GM23248 (cell line): ENCODE data around the gene EBLN2. TPM values are rescaled to one million over a fixed set of nuclear protein-coding genes. Genes with fewer than 3 reads are reported as not detected.
"Not testable (repeated sequence)": the region's sequence is repeated elsewhere in the genome, so short reads cannot be mapped to it uniquely, and the experiment has no call there.

Source experiments
- DNase-seq: peaks from one replicate; pipeline ENCODE4 v3.0.0-alpha.2; 2015
- H2AFZ ChIP-seq: fragments of 200-600 bp; sonication (generic); 2 replicates; pipeline ENCODE4 v1.6.1; 2016; ENCODE audit warnings: antibody characterized with exemption
- H3F3A ChIP-seq: fragments of 200-600 bp; sonication (generic); 2 replicates; pipeline ENCODE4 v1.6.1; 2016; ENCODE audit warnings: mild to moderate bottlenecking, antibody characterized with exemption, mixed run types; ENCODE audit not compliant: insufficient read depth
- H3K27ac ChIP-seq: fragments of 200-600 bp; sonication (generic); 2 replicates; pipeline ENCODE4 v1.5.1; 2016; ENCODE audit warnings: mild to moderate bottlenecking
- H3K27me3 ChIP-seq: fragments of 200-600 bp; sonication (generic); replicated peaks from 2 replicates; pipeline ENCODE4 v1.6.1; 2016; ENCODE audit warnings: mild to moderate bottlenecking; ENCODE audit not compliant: insufficient read depth
- H3K36me3 ChIP-seq: fragments of 200-600 bp; sonication (generic); 2 replicates; pipeline ENCODE4 v1.6.1; 2016; ENCODE audit warnings: low read depth, mild to moderate bottlenecking
- H3K4me1 ChIP-seq: fragments of 200-600 bp; sonication (generic); 2 replicates; pipeline ENCODE4 v1.6.1; 2016; ENCODE audit warnings: mild to moderate bottlenecking; ENCODE audit not compliant: insufficient read depth
- H3K4me2 ChIP-seq: fragments of 200-600 bp; sonication (generic); one replicate; pipeline ENCODE4 v1.6.1; 2016; ENCODE audit warnings: mild to moderate bottlenecking; ENCODE audit not compliant: unreplicated experiment
- H3K4me3 ChIP-seq: fragments of 200-600 bp; sonication (generic); 2 replicates; pipeline ENCODE4 v1.5.1; 2016; ENCODE audit warnings: mild to moderate bottlenecking
- H3K79me2 ChIP-seq: fragments of 200-600 bp; sonication (generic); 2 replicates; pipeline ENCODE4 v1.6.1; 2016; ENCODE audit warnings: mild to moderate bottlenecking; ENCODE audit not compliant: insufficient read depth
- H3K9ac ChIP-seq: fragments of 200-600 bp; sonication (generic); 2 replicates; pipeline ENCODE4 v1.6.1; 2016; ENCODE audit warnings: mild to moderate bottlenecking
- H3K9me2 ChIP-seq: fragments of 200-600 bp; sonication (generic); 2 replicates; pipeline ENCODE4 v1.6.1; 2016; ENCODE audit warnings: mixed run types, mild to moderate bottlenecking, moderate library complexity; ENCODE audit not compliant: insufficient read depth
- H3K9me3 ChIP-seq: fragments of 200-600 bp; sonication (generic); one replicate; pipeline ENCODE4 v1.6.1; 2017; ENCODE audit warnings: low read depth
- H4K20me1 ChIP-seq: fragments of 200-600 bp; sonication (generic); 2 replicates; pipeline ENCODE4 v1.6.0; 2016; ENCODE audit not compliant: insufficient read depth
- EZH2 ChIP-seq: fragments of 200-600 bp; sonication (generic); IDR thresholded peaks from 2 replicates; pipeline ENCODE4 v1.6.1; 2018; ENCODE audit warnings: antibody characterized with exemption, mild to moderate bottlenecking; ENCODE audit not compliant: insufficient read depth, poor library complexity, severe bottlenecking
- EZH2phosphoT487 ChIP-seq: fragments of 200-600 bp; sonication (generic); IDR thresholded peaks from 2 replicates; pipeline ENCODE4 v1.6.1; 2018; ENCODE audit warnings: antibody characterized with exemption, moderate library complexity, mild to moderate bottlenecking, low read depth; ENCODE audit not compliant: insufficient read depth
- WGBS, 2 experiments: methylation state at CpG; one replicate each; pipeline ENCODE4 v1.1.6; 2015 to 2017; ENCODE audit warnings: low lambda C conversion rate in 2 of 2, low coverage in 1 of 2; ENCODE audit errors: missing lambda C conversion rate in 2 of 2; 5-methylcytosine and 5-hydroxymethylcytosine counted together
- in situ Hi-C: fragments of 300-500 bp; cut with MboI; formaldehyde crosslinking; loops from 2 replicates; pipeline ENCODE4 v1.15.0; 2020
- polyA plus RNA-seq: library from polyadenylated mRNA; unstranded; fragments of >200 nt; fragmentation: Nextera tagmentation; extraction: Ambion mirVana; gene quantifications from 2 replicates; pipeline ENCODE4 v1.2.1, GENCODE V29; 2016
- total RNA-seq: library from RNA; depleted of rRNA; stranded (reverse); fragments of >200 nt; shearing (Covaris generic); gene quantifications from 2 replicates; pipeline ENCODE4 v1.2.3, GENCODE V29; 2014

The EBLN2 gene
- total and polyA plus RNA-seq, 2 experiments from 2014 or later = 1.6 to 1.7 TPM

- in situ Hi-C loops = loop anchor here (10.0 kb wide), 1 partner anchor 112 kb away; no protein-coding TSS in a partner anchor
- Histone ChIP-seq H2AFZ (no peak overlapping the region), H3K27me3 (no peaks in the 10 kb centered on the region), H3K9me2 (no peaks in the 10 kb centered on the region), H3K9ac (0 out of 2 replicates have a peak overlapping the region, but pooled peaks have one; percentile 3), H3F3A (peaks cover 21% of the 10 kb centered on the region), H3K36me3 (0 out of 2 replicates have a peak, but pooled peaks cover 11% of the 10 kb centered on the region), H3K4me1 (peaks cover 39% of the 10 kb centered on the region), H3K79me2 (peaks cover 14% of the 10 kb centered on the region), H4K20me1 (no peaks in the 10 kb centered on the region), H3K9me3 (no peaks in the 10 kb centered on the region), H3K27ac (peak overlapping the region; percentile 12; the same call in 1 of the 2 replicates), H3K4me2 (no peak overlapping the region), H3K4me3 (no peak overlapping the region)
- DNase-seq = no peak
- TF ChIP-seq EZH2 (no peak), EZH2phosphoT487 (no peak)
Observed at GRCh38 chr3:73056845-73057150, 4.7 kb upstream of the EBLN2 start.

- Histone ChIP-seq H4K20me1 (no peaks in the 10 kb centered on the region), H3F3A (peaks cover 26% of the 10 kb centered on the region), H3K27ac (peak overlapping the region; percentile 74), H3K36me3 (peaks cover 42% of the 10 kb centered on the region), H2AFZ (no peak overlapping the region), H3K27me3 (no peaks in the 10 kb centered on the region), H3K4me1 (peaks cover 41% of the 10 kb centered on the region), H3K4me2 (peak overlapping the region; percentile 35), H3K4me3 (peak overlapping the region; percentile 8; the same call in 1 of the 2 replicates), H3K9me3 (no peaks in the 10 kb centered on the region), H3K9me2 (no peaks in the 10 kb centered on the region), H3K79me2 (peaks cover 49% of the 10 kb centered on the region), H3K9ac (peak overlapping the region; percentile 42)
- WGBS, 2 experiments = 6 to 7% methylated on average over 1 of the region's 1 CpG
- in situ Hi-C loops = no loop called here
- DNase-seq = peak; percentile 72
- TF ChIP-seq EZH2 = no peak
- TF ChIP-seq EZH2phosphoT487 = no peak
Observed at GRCh38 chr3:73060302-73060723, 1.1 kb upstream of the EBLN2 start.

GRCh38 chr3:73066243-73066642, 4.8 kb downstream of the EBLN2 start:
- H4K20me1 ChIP-seq, H3K27me3 ChIP-seq, H3K9me3 ChIP-seq, in situ Hi-C loops, H2AFZ ChIP-seq, H3K9ac ChIP-seq, H3K9me2 ChIP-seq: not testable (repeated sequence)
- Histone ChIP-seq H3K4me2 (peak overlapping the region; percentile 35), H3K4me3 (peak overlapping the region; percentile 31; the same call in 1 of the 2 replicates), H3K27ac (peak overlapping the region; percentile 61), H3K79me2 (peaks cover 65% of the 10 kb centered on the region), H3K36me3 (peaks cover 51% of the 10 kb centered on the region), H3K4me1 (peaks cover 54% of the 10 kb centered on the region), H3F3A (peaks cover 41% of the 10 kb centered on the region)
- DNase-seq = peak; percentile 47

- Histone ChIP-seq H4K20me1 (no peaks in the 10 kb centered on the region), H3K79me2 (peaks cover 44% of the 10 kb centered on the region), H3K27ac (no peak overlapping the region), H3K4me2 (no peak overlapping the region), H3K27me3 (no peaks in the 10 kb centered on the region), H3K9ac (no peak overlapping the region), H2AFZ (no peak overlapping the region), H3K9me2 (no peaks in the 10 kb centered on the region), H3K4me3 (no peak overlapping the region), H3K36me3 (peaks cover 33% of the 10 kb centered on the region), H3K4me1 (peaks cover 63% of the 10 kb centered on the region), H3F3A (peaks cover 51% of the 10 kb centered on the region), H3K9me3 (no peaks in the 10 kb centered on the region)
- TF ChIP-seq EZH2 = no peak
- no peak for TF ChIP-seq EZH2phosphoT487
- 70 to 72% methylated on average over 3 of the region's 3 CpGs for WGBS, 2 experiments
- in situ Hi-C loops = no loop called here
- DNase-seq = peak; percentile 9
Observed at GRCh38 chr3:73068419-73068818, 7.0 kb downstream of the EBLN2 start.

- no peak overlapping the region for H3K4me3 ChIP-seq
- no peak for DNase-seq
- in situ Hi-C loops = no loop called here
- H3K27ac ChIP-seq = no peak overlapping the region
- WGBS, 2 experiments = 96 to 100% methylated on average over 4 to 5 of the region's 5 CpGs
- H3F3A ChIP-seq = peaks cover 52% of the 10 kb centered on the region
- peaks cover 26% of the 10 kb centered on the region for H3K36me3 ChIP-seq
- H3K4me2 ChIP-seq = no peak overlapping the region
- H3K9me2 ChIP-seq = no peaks in the 10 kb centered on the region
- no peak overlapping the region for H2AFZ ChIP-seq
- no peaks in the 10 kb centered on the region for H4K20me1 ChIP-seq
- TF ChIP-seq EZH2 (no peak), EZH2phosphoT487 (no peak)
- peaks cover 65% of the 10 kb centered on the region for H3K4me1 ChIP-seq
- no peak overlapping the region for H3K9ac ChIP-seq
- no peaks in the 10 kb centered on the region for H3K27me3 ChIP-seq
- H3K9me3 ChIP-seq = no peaks in the 10 kb centered on the region
- H3K79me2 ChIP-seq = peaks cover 36% of the 10 kb centered on the region
Observed at GRCh38 chr3:73069187-73069586, 7.7 kb downstream of the EBLN2 start.
